IMR-90 (cell line): ENCODE results near the gene FRK. TPM values are rescaled to one million over a fixed set of nuclear protein-coding genes. Genes with fewer than 3 reads are reported as not detected.

Experiments
- ATAC-seq: fragments of 200-7000 bp; cut with Tn5 transposase; 2 replicates; pipeline ENCODE4 v1.9.1; 2020; ENCODE audit warnings: low read depth, mild to moderate bottlenecking, moderate library complexity
- BruUV-seq: library from RNA; stranded (reverse); fragments of 400-500 nt; replicated peaks from 2 replicates; lab custom pipeline; 2021; lab: Mats Ljungman, UMichigan
- CTCF ChIA-PET: fragments of 300-600 bp; formaldehyde crosslinking; extraction: SDS; loops from one replicate; lab custom pipeline; 2021; ENCODE audit warnings: antibody characterized with exemption; lab: Yijun Ruan, JAX
- POLR2A ChIA-PET: fragments of 300-600 bp; sonication (Branson Sonifier 250); formaldehyde crosslinking; loops from one replicate; lab custom pipeline; 2022; ENCODE audit warnings: antibody characterized with exemption; ENCODE audit not compliant: unreplicated experiment; lab: Charles Lee
- DNase-seq: peaks from one replicate; pipeline ENCODE4 v3.0.0; 2013
- H2AFZ ChIP-seq: replicated peaks from 2 replicates; pipeline ENCODE3; 2013; ENCODE audit warnings: low read length, mild to moderate bottlenecking; ENCODE audit not compliant: poor library complexity
- H2AK5ac ChIP-seq: 2 replicates; pipeline ENCODE4 v1.6.1; 2013; ENCODE audit warnings: low read depth, low read length, inconsistent platforms
- H2AK9ac ChIP-seq: replicated peaks from 2 replicates; pipeline ENCODE3; 2013; ENCODE audit warnings: mild to moderate bottlenecking, low read depth, low read length, moderate library complexity; ENCODE audit not compliant: poor library complexity
- H2BK120ac ChIP-seq: 2 replicates; pipeline ENCODE4 v1.6.1; 2013; ENCODE audit warnings: low read depth, low read length, inconsistent platforms
- H2BK15ac ChIP-seq: 3 replicates; pipeline ENCODE4 v1.6.1; 2013; ENCODE audit warnings: low read depth, low read length, inconsistent platforms
- H2BK20ac ChIP-seq: 2 replicates; pipeline ENCODE4 v1.6.1; 2013; ENCODE audit warnings: low read depth, mild to moderate bottlenecking, inconsistent platforms, low read length, moderate library complexity
- H2BK5ac ChIP-seq: 2 replicates; pipeline ENCODE4 v1.6.1; 2013; ENCODE audit warnings: mild to moderate bottlenecking, low read depth, low read length, inconsistent platforms; ENCODE audit not compliant: poor library complexity, severe bottlenecking
- H3K14ac ChIP-seq: replicated peaks from 2 replicates; pipeline ENCODE4 v1.6.1; 2013; ENCODE audit warnings: low read depth, low read length, inconsistent platforms
- H3K18ac ChIP-seq: 2 replicates; pipeline ENCODE4 v1.6.1; 2013; ENCODE audit warnings: low read depth, low read length, control low read depth
- H3K23ac ChIP-seq: 2 replicates; pipeline ENCODE4 v1.6.1; 2013; ENCODE audit warnings: low read depth, low read length, inconsistent platforms
- H3K27ac ChIP-seq: 2 replicates; pipeline ENCODE4 v1.5.1; 2013; ENCODE audit warnings: mild to moderate bottlenecking, control low read depth, low read length; ENCODE audit not compliant: insufficient read depth
- H3K27me3 ChIP-seq: 2 replicates; pipeline ENCODE4 v1.6.1; 2013; ENCODE audit warnings: low read length; ENCODE audit not compliant: control insufficient read depth, insufficient read depth
- H3K36me3 ChIP-seq: 2 replicates; pipeline ENCODE4 v1.6.1; 2013; ENCODE audit warnings: low read length, mixed read lengths; ENCODE audit not compliant: control insufficient read depth, insufficient read depth
- H3K4ac ChIP-seq: 2 replicates; pipeline ENCODE4 v1.6.1; 2013; ENCODE audit warnings: low read depth, low read length, inconsistent platforms
- H3K4me1 ChIP-seq: 2 replicates; pipeline ENCODE4 v1.6.1; 2013; ENCODE audit warnings: low read length, mixed read lengths; ENCODE audit not compliant: control insufficient read depth, insufficient read depth
- H3K4me2 ChIP-seq: 2 replicates; pipeline ENCODE4 v1.6.1; 2013; ENCODE audit warnings: low read depth, mild to moderate bottlenecking, control low read depth, low read length, moderate library complexity
- H3K4me3 ChIP-seq: 2 replicates; pipeline ENCODE4 v1.5.1; 2013; ENCODE audit warnings: low read depth, mild to moderate bottlenecking, control low read depth, low read length, moderate library complexity; ENCODE audit not compliant: insufficient read depth
- H3K56ac ChIP-seq: 2 replicates; pipeline ENCODE4 v1.6.1; 2013; ENCODE audit warnings: low read length, inconsistent platforms; ENCODE audit not compliant: insufficient read depth; ENCODE audit errors: extremely low read depth
- H3K79me1 ChIP-seq, 2 experiments: 2 replicates each; pipeline ENCODE4 v1.6.1; 2013; ENCODE audit warnings: low read length in 2 of 2, inconsistent platforms in 1 of 2, low read depth in 1 of 2
- H3K9ac ChIP-seq: 2 replicates; pipeline ENCODE4 v1.6.1; 2013; ENCODE audit warnings: low read depth, low read length, control low read depth
- H3K9me1 ChIP-seq: 2 replicates; pipeline ENCODE4 v1.6.1; 2013; ENCODE audit warnings: low read length, inconsistent platforms; ENCODE audit not compliant: insufficient read depth
- H3K9me3 ChIP-seq: 2 replicates; pipeline ENCODE4 v1.6.1; 2013; ENCODE audit warnings: low read length; ENCODE audit not compliant: control insufficient read depth, insufficient read depth
- H4K20me1 ChIP-seq: 2 replicates; pipeline ENCODE4 v1.6.1; 2013; ENCODE audit warnings: low read length, inconsistent platforms; ENCODE audit not compliant: insufficient read depth
- H4K5ac ChIP-seq: 2 replicates; pipeline ENCODE4 v1.6.1; 2013; ENCODE audit warnings: mild to moderate bottlenecking, low read depth, low read length, control low read depth
- H4K8ac ChIP-seq, 2 experiments: 2 replicates each; pipeline ENCODE4 v1.6.1; 2013; ENCODE audit warnings: low read depth in 2 of 2, low read length in 2 of 2, control low read depth in 1 of 2, inconsistent platforms in 1 of 2
- H4K91ac ChIP-seq: 2 replicates; pipeline ENCODE4 v1.6.1; 2013; ENCODE audit warnings: low read depth, low read length, inconsistent platforms; ENCODE audit not compliant: insufficient read depth
- BHLHE40 ChIP-seq: fragments of 150-350 bp; IDR thresholded peaks from 2 replicates; pipeline ENCODE4 v1.6.1; 2016; ENCODE audit warnings: mild to moderate bottlenecking, low read depth, low read length
- CEBPB ChIP-seq: IDR thresholded peaks from 2 replicates; pipeline ENCODE4 v1.6.1; 2012; ENCODE audit warnings: low read depth, low read length, improper control_type of control experiment
- CHD1 ChIP-seq: IDR thresholded peaks from 2 replicates; pipeline ENCODE4 v1.6.1; 2012; ENCODE audit warnings: low read depth, low read length, improper control_type of control experiment
- CTCF ChIP-seq: conservative IDR thresholded peaks from 2 replicates; pipeline ENCODE4 v1.5.1; 2012; ENCODE audit warnings: mild to moderate bottlenecking, low read depth, low read length, improper control_type of control experiment
- ELK1 ChIP-seq: fragments of 150-350 bp; IDR thresholded peaks from 2 replicates; pipeline ENCODE4 v1.6.1; 2016; ENCODE audit warnings: low read depth, mild to moderate bottlenecking, low read length, moderate library complexity, borderline replicate concordance
- FOS ChIP-seq: fragments of 150-350 bp; IDR thresholded peaks from 2 replicates; pipeline ENCODE4 v1.6.1; 2016; ENCODE audit warnings: low read depth, low read length
- MAFK ChIP-seq: IDR thresholded peaks from 2 replicates; pipeline ENCODE4 v1.6.1; 2012; ENCODE audit warnings: low read depth, low read length, improper control_type of control experiment
- MAZ ChIP-seq: IDR thresholded peaks from 2 replicates; pipeline ENCODE4 v1.6.1; 2012; ENCODE audit warnings: low read depth, mild to moderate bottlenecking, low read length, improper control_type of control experiment, moderate library complexity, borderline replicate concordance
- MXI1 ChIP-seq: IDR thresholded peaks from 2 replicates; pipeline ENCODE4 v1.6.1; 2012; ENCODE audit warnings: low read depth, mild to moderate bottlenecking, low read length, moderate library complexity, borderline replicate concordance
- NFE2L2 ChIP-seq: fragments of 150-350 bp; IDR thresholded peaks from 2 replicates; pipeline ENCODE4 v1.6.1; 2016; ENCODE audit warnings: low read depth, mild to moderate bottlenecking, low read length
- POLR2A ChIP-seq: IDR thresholded peaks from 2 replicates; pipeline ENCODE4 v1.6.1; 2012; ENCODE audit warnings: mild to moderate bottlenecking, low read depth, low read length
- RAD21 ChIP-seq: IDR thresholded peaks from 2 replicates; pipeline ENCODE4 v1.6.1; 2012; ENCODE audit warnings: low read length, improper control_type of control experiment
- RCOR1 ChIP-seq: IDR thresholded peaks from 2 replicates; pipeline ENCODE4 v1.6.1; 2012; ENCODE audit warnings: mild to moderate bottlenecking, low read length, improper control_type of control experiment; ENCODE audit not compliant: insufficient replicate concordance
- RFX5 ChIP-seq: IDR thresholded peaks from 2 replicates; pipeline ENCODE4 v1.8.0; 2012; ENCODE audit warnings: low read depth, mild to moderate bottlenecking, low read length, moderate library complexity
- SMC3 ChIP-seq: fragments of 150-350 bp; IDR thresholded peaks from 2 replicates; pipeline ENCODE4 v1.6.1; 2016; ENCODE audit warnings: low read depth, mild to moderate bottlenecking, antibody characterized with exemption, low read length, moderate library complexity
- USF2 ChIP-seq: fragments of 150-350 bp; IDR thresholded peaks from 2 replicates; pipeline ENCODE4 v1.6.1; 2017; ENCODE audit warnings: mild to moderate bottlenecking, antibody characterized with exemption, low read length, low read depth
- dilution Hi-C: fragments of 300-500 bp; cut with HindIII; formaldehyde crosslinking; loops from one replicate; pipeline ENCODE4 v1.14.3; 2018; ENCODE audit warnings: low sequenced_read_pairs; ENCODE audit not compliant: unreplicated experiment
- in situ Hi-C: fragments of 300-500 bp; cut with MboI; formaldehyde crosslinking; loops from 3 replicates; pipeline ENCODE4 v1.14.3; 2019; ENCODE audit warnings: low sequenced_read_pairs, inconsistent platforms, mixed read lengths
- intact Hi-C: fragments of 100-400 bp; cut with micrococcal nuclease; formaldehyde crosslinking; loops from 2 replicates; pipeline ENCODE4 v1.10.0; 2022
- polyA plus RNA-seq, 3 experiments: library from polyadenylated mRNA; depleted of rRNA; stranded (reverse); fragments of >200 nt; gene quantifications; 2 replicates each; pipeline ENCODE4 v1.2.3, GENCODE V29; 2012; ENCODE audit warnings: low replicate concordance in 1 of 3
- total RNA-seq: library from RNA; depleted of rRNA; stranded (reverse); fragments of >200 nt; gene quantifications from 2 replicates; pipeline ENCODE4 v1.2.3, GENCODE V29; 2012

FRK gene
- total and polyA plus RNA-seq, 2 of the 4 experiments (the other 2 are of a cell fraction): under 0.01 to 0.02 TPM

- H2AK5ac ChIP-seq: no peak overlapping the region
- H2BK15ac ChIP-seq: no peak overlapping the region; the same call in 2 of the 3 replicates
- H3K4me2 ChIP-seq: no peak overlapping the region
- POLR2A ChIA-PET: no interaction called here
- H4K5ac ChIP-seq: no peak overlapping the region
- H3K9me3 ChIP-seq: no peaks in the 10 kb centered on the region
- H3K18ac ChIP-seq: no peak overlapping the region; the same call in 1 of the 2 replicates
- H3K4me3 ChIP-seq: no peak overlapping the region
- ATAC-seq (no peak), DNase-seq (no peak)
- no peaks in the 10 kb centered on the region for H3K36me3 ChIP-seq
- no TSS peak for BruUV-seq
- H4K20me1 ChIP-seq: no peaks in the 10 kb centered on the region
- H3K27ac ChIP-seq: no peak overlapping the region
- no peak overlapping the region for H2BK5ac ChIP-seq
- no peak overlapping the region for H4K8ac ChIP-seq
- dilution Hi-C loops: no loop called here
- H3K9ac ChIP-seq: no peak overlapping the region
- H2AFZ ChIP-seq: no peak overlapping the region
- no peak overlapping the region for H3K14ac ChIP-seq
- in situ Hi-C loops: no loop called here
- H2BK120ac ChIP-seq: peak overlapping the region; percentile 10; the same call in 1 of the 2 replicates
- H3K4ac ChIP-seq: no peak overlapping the region
- H3K79me1 ChIP-seq: no peaks in the 10 kb centered on the region
- H2BK20ac ChIP-seq: no peak overlapping the region
- peaks cover 12% of the 10 kb centered on the region for H3K4me1 ChIP-seq
- CTCF ChIA-PET: no interaction called here
- H4K91ac ChIP-seq: no peak overlapping the region; the same call in 1 of the 2 replicates
- no peak overlapping the region for H3K56ac ChIP-seq
- no peak for TF ChIP-seq CHD1
- no peak for TF ChIP-seq RCOR1
- TF ChIP-seq MAFK: no peak
- TF ChIP-seq SMC3: no peak
- no peak for TF ChIP-seq NFE2L2
- no peak for TF ChIP-seq RFX5
- no peak for TF ChIP-seq CEBPB
- TF ChIP-seq BHLHE40: no peak
- no peak for TF ChIP-seq USF2
- no peak for TF ChIP-seq ELK1
- TF ChIP-seq CTCF: no peak
- no peak for TF ChIP-seq MAZ
- no peak for TF ChIP-seq MXI1
- TF ChIP-seq FOS: no peak
- TF ChIP-seq POLR2A: no peak
- no peak for TF ChIP-seq RAD21
- intact Hi-C loops: loop anchor here (10.0 kb wide), 2 partner anchors 189 to 401 kb away; no protein-coding TSS in a partner anchor
- no peak overlapping the region for H3K23ac ChIP-seq
- no peak overlapping the region for H2AK9ac ChIP-seq
- no peaks in the 10 kb centered on the region for H3K9me1 ChIP-seq
- no peaks in the 10 kb centered on the region for H3K27me3 ChIP-seq
Measured at GRCh38 chr6:116015561-116015960, 45.1 kb downstream of the FRK start.
